ENCODE measurements around the gene PTPRD.

Gene PTPRD

GRCh38 chr9:9612755-9613154 is 1000.0 kb downstream of the PTPRD start:
- DNase-seq (ENCODE audit: low read depth in 2 of 2) = no peak

- DNase-seq (ENCODE audit: low read depth in 2 of 2) = no peak
Measured at GRCh38 chr9:9612270-9612669, 1000.5 kb downstream of the PTPRD start.

DNA sequence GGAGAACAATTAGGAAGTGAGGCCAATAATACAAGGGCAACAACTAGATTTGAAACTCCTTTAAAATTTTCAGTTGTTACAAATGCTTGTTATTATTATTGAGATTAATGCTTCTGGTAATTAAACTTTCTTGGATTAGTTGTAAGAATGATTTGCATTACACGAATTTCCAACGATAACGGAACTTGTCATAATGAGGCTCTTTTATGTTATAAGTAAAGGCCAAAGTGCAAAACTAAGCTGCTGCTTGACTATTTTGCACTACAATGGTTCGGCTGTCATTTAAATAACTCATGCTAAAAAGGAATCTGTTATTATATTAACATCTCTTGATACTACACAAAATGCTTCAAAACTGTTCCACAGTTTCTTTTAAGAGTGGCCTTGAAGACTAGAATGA is 1007.1 kb downstream of the PTPRD start:
- no peak for DNase-seq (ENCODE audit: low read depth in 2 of 2)

GRCh38 chr9:9603345-9603744 is 1009.5 kb downstream of the PTPRD start:
- no peak for DNase-seq (ENCODE audit: low read depth in 2 of 2)

DNA sequence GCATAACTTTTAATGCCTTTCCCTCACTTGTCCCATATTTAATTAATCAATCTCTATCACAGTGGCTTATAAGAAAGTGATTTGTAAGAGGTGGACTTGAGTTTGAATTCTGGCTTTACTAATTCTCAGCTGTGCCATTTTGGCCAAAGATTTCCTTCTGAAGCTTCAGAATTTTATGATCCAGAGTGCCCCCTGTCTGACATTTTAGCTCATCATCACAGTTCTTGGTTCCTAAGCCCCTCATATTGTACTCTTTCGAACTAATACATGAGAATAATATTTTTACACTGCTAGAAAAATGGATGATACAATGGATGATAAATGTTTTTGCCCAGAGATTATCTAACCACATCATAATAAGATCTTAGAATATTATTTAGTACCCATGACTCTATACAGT is 1014.1 kb downstream of the PTPRD start:
- no peak for DNase-seq (ENCODE audit: low read depth in 2 of 2)

- DNase-seq (ENCODE audit: low read depth in 2 of 2) = no peak
Measured at GRCh38 chr9:9592104-9592503, 1020.7 kb downstream of the PTPRD start.

DNA sequence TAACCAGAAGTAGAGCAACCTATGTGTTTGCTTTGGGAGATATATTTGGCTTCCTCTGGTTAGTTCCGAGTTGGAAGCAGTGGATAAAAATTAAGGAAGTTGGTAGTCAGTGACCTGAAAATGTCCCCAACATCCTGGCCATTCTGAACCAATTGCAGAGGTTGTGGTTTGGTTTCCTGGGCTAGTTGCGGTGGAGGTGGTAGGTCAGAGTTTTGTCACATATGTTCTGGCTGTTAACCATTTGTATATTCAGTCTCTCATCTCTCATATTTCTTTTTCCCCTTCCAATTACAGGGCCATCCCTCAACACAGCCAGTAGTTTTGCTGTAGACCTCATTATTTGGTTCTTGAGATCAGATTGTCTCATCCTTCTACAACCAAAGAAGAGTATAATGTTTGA is 1026.9 kb downstream of the PTPRD start:
- no peak for DNase-seq (ENCODE audit: low read depth in 2 of 2)

GRCh38 chr9:9574080-9574479 is 1038.7 kb downstream of the PTPRD start:
- DNase-seq (ENCODE audit: low read depth in 2 of 2) = no peak

GRCh38 chr9:9565700-9566099 is 1047.1 kb downstream of the PTPRD start:
- DNase-seq (ENCODE audit: low read depth in 2 of 2) = no peak

- DNase-seq (ENCODE audit: low read depth in 2 of 2) = no peak
Measured at GRCh38 chr9:9563817-9564216, 1049.0 kb downstream of the PTPRD start.

DNA sequence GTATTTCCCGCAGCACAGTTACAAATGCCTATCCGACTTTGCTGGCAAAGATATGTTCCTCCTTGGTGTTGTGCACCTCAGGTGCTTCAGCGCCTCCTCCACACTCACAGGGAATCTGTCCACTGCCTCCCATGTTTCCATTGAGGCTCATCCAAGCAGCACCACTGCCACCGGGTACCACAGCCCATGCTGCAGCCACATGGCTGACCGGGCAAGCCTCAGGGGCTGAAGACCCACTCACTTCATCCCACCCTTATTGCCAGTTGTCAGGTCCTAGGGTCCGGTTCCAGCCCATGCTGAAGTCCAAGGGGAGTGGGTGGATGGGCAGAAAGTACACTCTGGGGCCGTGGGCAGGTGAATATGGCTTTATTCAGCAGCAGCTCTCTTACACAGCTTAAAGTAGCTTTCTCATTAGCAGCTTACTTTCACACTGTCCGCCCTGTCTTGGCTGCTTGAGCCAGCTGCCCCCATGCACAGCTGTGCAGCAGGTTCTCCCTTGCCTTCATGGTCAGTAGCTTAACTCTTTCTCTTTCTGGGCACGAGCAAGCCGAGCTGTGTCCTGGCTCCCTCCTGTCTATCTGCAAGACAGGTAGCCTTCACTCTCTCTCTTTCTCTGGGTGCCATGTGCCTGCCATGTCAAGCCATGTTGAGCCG is 1052.3 kb downstream of the PTPRD start:
- DNase-seq (ENCODE audit: low read depth in 2 of 2) = no peak

DNA sequence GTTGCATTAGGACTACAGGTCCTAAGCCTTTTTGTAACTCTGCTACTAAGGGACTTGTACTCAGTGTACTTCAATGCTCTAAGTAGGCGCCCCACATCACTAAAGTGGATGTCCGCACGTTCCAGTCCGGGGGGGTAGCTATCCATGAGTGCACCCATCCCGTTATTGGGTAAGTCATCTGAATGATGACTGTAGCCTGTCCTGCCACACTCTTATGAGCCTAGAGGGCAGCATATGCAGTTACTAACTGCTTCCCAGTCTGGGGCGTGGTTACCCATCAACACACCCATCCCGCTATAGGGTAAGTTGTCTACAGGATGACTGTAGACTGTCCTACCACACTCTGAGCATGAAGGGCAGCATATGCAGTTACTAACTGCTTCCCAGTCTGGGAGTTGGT is 1053.9 kb downstream of the PTPRD start:
- DNase-seq (ENCODE audit: low read depth in 2 of 2) = no peak

GRCh38 chr9:9557804-9558334 is 1054.9 kb downstream of the PTPRD start:
- DNase-seq (ENCODE audit: low read depth in 2 of 2) = no peak

DNA sequence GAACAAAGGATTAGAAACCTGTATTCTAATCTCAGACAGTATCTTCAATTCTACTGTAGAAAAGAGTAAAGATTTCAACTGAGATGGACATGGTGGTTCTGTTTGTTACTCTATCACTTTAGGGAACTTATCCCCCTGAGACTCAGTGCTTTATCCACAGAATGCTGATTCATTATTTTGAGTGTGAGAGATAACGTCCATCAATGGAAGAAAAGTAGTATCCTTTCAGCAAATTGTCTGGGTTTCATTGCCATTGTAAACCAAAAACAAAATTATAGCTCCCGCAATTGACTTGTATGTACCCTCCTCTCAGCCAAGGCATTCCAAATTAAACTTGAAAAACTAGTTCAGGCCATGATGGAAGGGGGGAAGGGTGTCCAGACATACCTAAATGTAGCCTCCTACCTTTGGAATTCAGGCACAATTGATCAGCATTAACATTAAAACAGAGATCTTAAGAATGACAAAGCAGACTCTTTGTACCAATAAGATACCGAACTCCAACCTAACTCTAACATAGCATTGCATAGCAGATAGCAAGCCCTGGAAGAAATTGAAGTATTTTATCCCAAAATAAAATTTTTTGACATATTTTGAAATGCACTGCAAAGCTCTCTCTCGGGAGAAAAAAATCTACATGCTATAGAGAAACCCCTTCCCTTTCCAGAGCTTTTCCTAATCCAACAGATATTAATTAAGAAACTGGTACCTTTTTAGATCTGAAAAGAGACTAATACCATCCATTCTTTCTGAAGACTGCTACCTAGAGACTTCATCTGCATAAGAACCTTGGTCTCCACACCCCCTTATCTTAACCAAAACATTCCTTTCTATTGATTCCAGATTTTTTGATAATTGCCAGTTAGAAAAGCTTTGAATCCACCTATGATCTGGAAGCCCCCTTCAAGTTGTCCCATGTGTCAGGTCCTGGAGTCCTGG is 1055.7 kb downstream of the PTPRD start:
- no peak for DNase-seq (ENCODE audit: low read depth in 2 of 2)

DNA sequence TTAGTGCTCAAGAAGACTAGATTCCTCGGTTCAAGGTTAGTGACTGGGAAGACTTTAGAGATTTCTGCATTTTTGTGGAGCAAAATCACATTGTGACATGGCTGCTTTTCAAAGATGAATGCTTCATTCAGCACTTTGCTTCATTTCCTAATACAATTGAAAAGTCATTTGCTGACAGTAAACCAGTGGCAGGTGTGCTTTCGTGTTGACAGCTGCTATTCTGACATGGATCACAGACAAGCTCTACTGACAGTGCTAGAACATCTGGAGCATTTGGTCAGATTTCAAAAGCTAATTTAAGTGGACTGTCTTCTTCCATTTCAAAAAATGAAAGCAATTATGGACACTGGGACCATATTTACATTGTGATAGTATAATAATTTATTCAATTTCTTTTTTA is 1060.1 kb downstream of the PTPRD start:
- DNase-seq (ENCODE audit: low read depth in 2 of 2) = no peak

DNA sequence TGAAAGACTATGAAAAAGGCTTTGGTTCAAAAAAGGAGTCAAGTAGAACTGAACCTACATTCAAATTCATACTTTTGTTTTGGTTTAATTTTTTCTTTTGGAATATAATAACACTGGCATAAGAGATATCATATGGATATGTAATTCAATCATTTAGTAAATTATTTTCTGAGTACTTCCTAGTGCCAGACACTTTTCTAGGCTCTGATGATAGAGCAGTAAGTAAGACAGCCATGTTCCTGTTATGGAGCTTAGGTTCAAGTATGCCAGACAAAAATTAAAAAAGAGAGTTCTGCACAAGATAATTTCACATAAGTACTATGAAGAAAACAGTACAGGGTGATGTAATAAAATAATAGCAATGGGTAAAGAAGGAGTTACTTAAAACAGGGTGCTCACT is 1074.0 kb downstream of the PTPRD start:
- no peak for DNase-seq (ENCODE audit: low read depth in 2 of 2)

GRCh38 chr9:9538356-9538755 is 1074.4 kb downstream of the PTPRD start:
- DNase-seq (ENCODE audit: low read depth in 2 of 2) = no peak

GRCh38 chr9:9536523-9536922 is 1076.3 kb downstream of the PTPRD start:
- no peak for DNase-seq (ENCODE audit: low read depth in 2 of 2)

DNA sequence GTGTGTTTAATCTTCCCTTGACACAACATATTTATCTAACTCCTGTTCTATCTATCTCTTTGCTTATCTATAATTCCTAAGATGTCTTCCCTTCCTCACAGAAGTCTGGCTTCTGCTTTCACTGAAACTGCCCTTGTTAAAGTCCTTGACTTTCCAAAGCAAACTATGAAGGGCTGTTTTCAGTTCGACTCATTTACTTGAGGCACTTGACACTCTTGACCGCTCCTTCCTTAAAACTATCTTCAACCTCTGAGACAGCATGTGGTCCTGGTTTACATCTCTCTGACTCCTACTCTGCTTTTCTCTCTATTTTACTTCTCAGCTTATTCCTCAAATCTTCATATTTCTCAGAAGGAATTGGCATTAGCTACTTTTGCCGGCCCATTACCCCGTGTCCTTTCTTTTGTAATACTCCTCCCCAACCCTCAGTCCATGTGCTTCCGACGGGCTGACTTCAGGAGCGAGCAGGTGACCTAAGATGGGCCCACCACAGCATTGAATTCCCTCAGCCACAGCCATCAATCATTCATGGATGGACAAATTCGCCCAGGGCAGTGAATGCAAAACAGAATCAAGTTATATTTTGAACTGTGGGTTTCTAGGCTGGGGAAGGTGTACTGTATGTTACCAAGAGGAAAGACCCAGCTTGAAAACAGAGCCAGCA is 1089.2 kb downstream of the PTPRD start:
- no peak for DNase-seq (ENCODE audit: low read depth in 2 of 2)

DNA sequence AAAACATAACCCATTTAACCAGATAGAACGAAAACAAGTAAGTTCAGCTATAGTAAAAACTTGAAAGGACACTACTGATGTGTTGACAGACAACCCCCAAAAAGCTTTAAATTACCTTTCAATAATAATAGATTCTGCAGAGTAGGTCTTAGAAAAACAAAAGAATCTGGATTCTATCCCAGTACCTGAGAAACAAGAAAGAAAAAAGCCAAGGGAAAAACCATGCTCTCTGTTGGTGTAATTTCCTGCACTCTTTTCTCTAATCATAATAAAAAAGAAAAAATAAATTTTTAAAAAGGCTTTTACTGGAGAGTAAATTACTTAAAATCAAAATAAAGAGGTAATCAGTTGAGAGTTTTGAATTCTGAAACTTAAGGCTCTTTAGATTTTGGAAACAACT is 1090.4 kb downstream of the PTPRD start:
- DNase-seq (ENCODE audit: low read depth in 2 of 2) = no peak

DNA sequence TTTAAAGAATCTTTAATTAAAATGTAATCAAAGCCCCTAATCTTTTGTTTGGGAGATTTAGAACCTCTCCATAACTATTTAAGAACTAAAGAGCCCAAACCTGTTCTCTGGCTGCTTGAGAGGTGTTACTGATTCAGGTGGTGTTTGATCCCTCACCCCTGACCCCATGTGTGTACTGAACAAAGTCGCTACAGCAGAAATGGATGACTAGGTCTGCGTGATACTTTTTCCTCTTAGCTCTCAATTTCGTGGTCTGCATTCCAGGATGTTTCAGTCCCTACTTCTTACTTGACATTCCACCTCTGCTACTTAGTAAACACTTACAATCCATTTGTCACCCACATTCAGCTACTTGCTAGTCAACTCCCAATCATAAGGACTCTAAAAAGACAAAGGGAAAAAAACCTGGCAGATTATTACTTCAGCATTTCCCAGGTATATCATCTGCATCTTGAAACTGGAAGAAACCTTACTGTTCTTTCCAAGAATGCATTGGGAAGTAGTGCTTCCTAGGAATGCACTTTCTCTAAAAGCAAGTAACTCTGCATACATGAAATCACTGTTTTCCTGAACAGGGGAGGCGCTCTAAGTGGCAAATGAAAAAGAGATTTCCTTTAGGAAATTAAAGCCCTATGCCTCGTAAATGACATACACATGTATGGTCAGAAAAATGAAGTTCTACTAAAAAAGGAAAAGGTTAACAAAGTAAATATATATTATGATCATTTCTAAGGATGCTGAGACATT is 1091.6 kb downstream of the PTPRD start:
- no peak for DNase-seq (ENCODE audit: low read depth in 2 of 2)

- DNase-seq (ENCODE audit: low read depth in 2 of 2) = no peak
Measured at GRCh38 chr9:9504869-9505268, 1107.9 kb downstream of the PTPRD start.
